ELF-1 (cell line): ENCODE measurements around the gene TAF4.
A peak's percentile ranks its signal among the peaks of the same experiment; 100 is the strongest.
"Not testable (repeated sequence)": the region's sequence is repeated elsewhere in the genome, so short reads cannot be mapped to it uniquely, and the experiment has no call there.

Experiments used
- DNase-seq: peaks from one replicate; pipeline ENCODE4 v3.0.0-alpha.2; 2016; ENCODE audit warnings: low read depth, low spot score

The TAF4 gene

GRCh38 chr20:62065674-62066338 is at the start of gene TAF4:
TSS of gene TAF4 (minus strand) at chr20:62065881. CDS start at chr20:62065810, 71 bp downstream.
- peak; percentile 60 for DNase-seq

GRCh38 chr20:62114894-62115293 is 49.2 kb upstream of the TAF4 start:
- DNase-seq = peak; percentile 22

GRCh38 chr20:62112368-62112767 is 46.7 kb upstream of the TAF4 start:
- DNase-seq = no peak

GRCh38 chr20:62111148-62111547 is 45.5 kb upstream of the TAF4 start:
- DNase-seq = no peak

GRCh38 chr20:62105592-62105991 is 39.9 kb upstream of the TAF4 start:
- no peak for DNase-seq

- DNase-seq = no peak
These were observed 39.2 kb upstream of the TAF4 start for GRCh38 chr20:62104791-62105345.

GRCh38 chr20:62104234-62104789 is 38.6 kb upstream of the TAF4 start:
- no peak for DNase-seq

- DNase-seq = no peak
These were observed 38.0 kb upstream of the TAF4 start for GRCh38 chr20:62103508-62104233.

- no peak for DNase-seq
These were observed 35.4 kb upstream of the TAF4 start for GRCh38 chr20:62101078-62101477.

GRCh38 chr20:62097881-62098407 is 32.3 kb upstream of the TAF4 start:
- DNase-seq = no peak

- no peak for DNase-seq
These were observed 31.0 kb upstream of the TAF4 start for GRCh38 chr20:62096421-62097380.

GRCh38 chr20:62089393-62089792 is 23.7 kb upstream of the TAF4 start:
- no peak for DNase-seq

GRCh38 chr20:62088258-62089127 is 22.8 kb upstream of the TAF4 start:
- DNase-seq = peak; percentile 39

GRCh38 chr20:62087632-62088031 is 22.0 kb upstream of the TAF4 start:
- DNase-seq = no peak

GRCh38 chr20:62087227-62087626 is 21.5 kb upstream of the TAF4 start:
- peak; percentile 46 for DNase-seq

- DNase-seq = no peak
These were observed 19.5 kb upstream of the TAF4 start for GRCh38 chr20:62085206-62085605.

GRCh38 chr20:62084224-62084623 is 18.5 kb upstream of the TAF4 start:
- not testable (repeated sequence) for DNase-seq

- DNase-seq = no peak
These were observed 17.6 kb upstream of the TAF4 start for GRCh38 chr20:62083312-62083711.

- no peak for DNase-seq
These were observed 14.7 kb upstream of the TAF4 start for GRCh38 chr20:62080249-62080990.
